Astrocyte (in vitro differentiated cells and primary cell): Measurements from ENCODE around the gene PFDN5.

Experiments
- EZH2 ChIP-seq: IDR thresholded peaks from 2 replicates; pipeline ENCODE4 v1.6.1; 2012; ENCODE audit warnings: mild to moderate bottlenecking, low read length, inconsistent platforms; ENCODE audit not compliant: insufficient read depth
- TF ChIP-seq, protein P1 (sequence below): IDR thresholded peaks from 2 replicates; pipeline ENCODE4 v1.5.1; 2011; ENCODE audit warnings: low read depth, mild to moderate bottlenecking, inconsistent platforms, low read length, moderate library complexity; ENCODE audit not compliant: insufficient read depth

DNA sequence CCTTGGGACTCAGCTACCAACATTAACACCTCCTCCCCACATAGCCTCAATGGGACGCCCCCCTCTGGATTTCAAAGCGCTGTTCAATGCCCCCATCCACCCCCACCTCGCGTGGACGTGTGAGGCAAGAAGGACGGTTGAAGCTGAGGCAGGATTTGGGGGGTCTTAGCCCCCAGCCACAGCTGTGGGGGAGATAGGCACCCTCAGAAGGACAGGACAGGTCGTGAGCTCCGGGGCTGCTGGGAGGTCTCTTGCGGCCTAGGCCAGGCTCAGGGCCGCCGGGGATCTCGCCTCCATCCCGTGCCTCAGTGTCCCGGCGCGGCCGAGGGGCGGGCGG lies 49.1 kb downstream of the PFDN5 start:
- TF ChIP-seq, protein P1, sequence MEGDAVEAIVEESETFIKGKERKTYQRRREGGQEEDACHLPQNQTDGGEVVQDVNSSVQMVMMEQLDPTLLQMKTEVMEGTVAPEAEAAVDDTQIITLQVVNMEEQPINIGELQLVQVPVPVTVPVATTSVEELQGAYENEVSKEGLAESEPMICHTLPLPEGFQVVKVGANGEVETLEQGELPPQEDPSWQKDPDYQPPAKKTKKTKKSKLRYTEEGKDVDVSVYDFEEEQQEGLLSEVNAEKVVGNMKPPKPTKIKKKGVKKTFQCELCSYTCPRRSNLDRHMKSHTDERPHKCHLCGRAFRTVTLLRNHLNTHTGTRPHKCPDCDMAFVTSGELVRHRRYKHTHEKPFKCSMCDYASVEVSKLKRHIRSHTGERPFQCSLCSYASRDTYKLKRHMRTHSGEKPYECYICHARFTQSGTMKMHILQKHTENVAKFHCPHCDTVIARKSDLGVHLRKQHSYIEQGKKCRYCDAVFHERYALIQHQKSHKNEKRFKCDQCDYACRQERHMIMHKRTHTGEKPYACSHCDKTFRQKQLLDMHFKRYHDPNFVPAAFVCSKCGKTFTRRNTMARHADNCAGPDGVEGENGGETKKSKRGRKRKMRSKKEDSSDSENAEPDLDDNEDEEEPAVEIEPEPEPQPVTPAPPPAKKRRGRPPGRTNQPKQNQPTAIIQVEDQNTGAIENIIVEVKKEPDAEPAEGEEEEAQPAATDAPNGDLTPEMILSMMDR, result no peak
- no peak for TF ChIP-seq EZH2
